ENCODE results near the gene TRIM44.

Gene TRIM44

DNA sequence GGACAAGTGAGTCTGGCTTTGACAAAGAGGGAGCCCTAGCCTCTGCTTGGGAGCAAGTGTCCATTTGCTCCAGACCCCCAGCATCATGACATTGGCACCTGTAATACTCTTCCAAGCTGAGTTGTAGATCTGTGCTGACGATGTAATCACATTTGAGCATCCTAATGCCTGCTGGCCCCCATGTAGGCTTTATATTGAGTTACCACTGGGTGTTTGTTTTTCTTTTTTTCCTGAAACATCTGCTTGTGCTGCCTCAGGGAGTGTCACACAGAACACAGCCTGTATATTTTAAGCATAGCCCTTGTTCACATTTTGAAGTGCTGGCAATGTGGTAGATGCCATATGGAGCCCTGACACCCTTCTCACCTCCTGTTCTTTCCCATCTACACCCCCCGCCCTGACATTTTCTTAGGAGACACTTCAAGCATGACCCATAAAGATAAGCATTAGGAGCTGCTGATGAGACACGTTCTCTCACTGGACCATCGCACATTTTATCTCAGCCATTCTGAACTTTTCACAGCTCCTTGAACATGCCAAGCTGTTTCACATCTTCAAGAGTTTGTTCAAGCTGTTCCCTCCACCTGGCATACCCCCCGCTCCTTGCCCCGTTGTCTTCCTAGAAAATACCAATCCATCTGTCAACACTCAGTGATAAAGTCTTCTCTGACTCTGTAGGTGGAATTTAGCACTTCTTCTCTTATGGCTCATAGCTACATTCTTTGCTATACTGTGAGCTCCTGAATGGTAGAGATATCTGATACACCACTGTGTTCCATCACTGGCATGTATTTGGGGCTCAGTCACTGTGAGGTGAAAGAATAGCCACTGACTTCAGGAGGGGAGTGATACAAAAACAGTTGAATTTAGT is 128.7 kb downstream of the TRIM44 start:
- DNase-seq (ENCODE audit: low read depth): no peak

DNA sequence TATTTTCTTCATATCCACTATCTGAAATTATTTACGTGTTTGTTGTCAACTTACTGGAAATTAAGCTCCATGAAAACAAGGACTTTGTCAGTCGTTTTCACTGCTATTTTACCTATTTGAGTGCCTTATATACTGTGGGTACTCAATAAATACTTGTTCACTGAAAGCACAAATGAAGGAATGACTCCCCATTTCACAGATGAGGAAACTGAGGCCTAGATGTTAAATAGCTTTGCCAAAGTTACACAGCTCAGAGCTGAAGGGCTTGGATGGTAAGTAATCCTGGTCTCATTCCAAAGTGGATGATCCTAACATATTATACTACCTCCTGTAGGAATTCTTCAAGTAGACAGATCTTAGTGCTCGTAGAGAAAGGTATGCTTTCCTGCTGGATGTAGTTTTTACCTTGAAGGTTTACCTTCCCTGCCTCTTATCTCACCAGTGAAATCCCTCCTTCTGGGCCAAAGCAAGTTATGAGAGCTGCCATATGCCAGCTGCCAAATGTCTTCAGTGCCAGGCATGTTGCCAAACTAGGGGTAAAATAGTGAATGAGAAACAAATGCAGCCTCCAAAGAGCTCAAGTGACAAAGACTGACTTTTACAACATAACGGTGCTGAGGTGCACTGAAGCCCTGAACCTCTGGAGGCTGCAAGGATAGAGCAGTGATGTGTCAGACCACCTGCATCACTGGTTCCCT is 129.7 kb downstream of the TRIM44 start:
- no peak for DNase-seq (ENCODE audit: low read depth)

DNA sequence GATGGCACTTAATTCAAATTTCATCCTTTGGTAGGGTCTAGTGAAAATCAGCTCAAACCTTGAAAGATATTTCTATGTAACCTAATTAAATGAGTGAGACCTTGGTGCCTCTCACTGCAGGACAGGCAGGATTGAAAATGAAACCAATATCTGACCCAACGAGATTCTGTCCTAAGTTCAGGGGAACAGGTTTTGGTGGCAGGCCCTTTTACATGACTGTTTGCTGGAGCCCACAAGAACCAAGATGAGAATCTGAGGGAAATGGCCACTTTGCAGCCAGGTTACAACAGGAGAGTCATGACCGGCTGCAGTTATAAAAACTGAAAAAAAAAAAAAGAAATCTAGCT is 130.2 kb downstream of the TRIM44 start:
- DNase-seq (ENCODE audit: low read depth): no peak

DNA sequence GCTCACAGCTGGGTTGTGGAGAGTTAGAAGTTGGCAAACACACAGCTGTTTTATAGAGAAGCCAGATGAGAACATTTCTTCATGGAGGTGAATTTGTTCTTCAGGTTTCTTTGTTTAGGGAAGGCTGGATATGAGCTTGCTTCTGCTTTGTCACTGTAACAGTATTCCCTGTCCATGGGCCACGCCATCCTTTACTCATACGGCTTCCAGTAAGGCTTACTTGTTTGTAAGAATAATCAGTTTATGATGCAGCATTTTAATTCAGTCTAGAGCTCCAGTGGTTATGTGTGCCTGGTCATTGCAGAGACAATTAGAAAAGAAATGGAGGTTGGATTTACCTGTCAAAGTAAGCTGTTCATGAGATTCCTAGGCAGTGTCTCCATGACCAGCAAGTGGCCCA is 131.8 kb downstream of the TRIM44 start:
- DNase-seq (ENCODE audit: low read depth): no peak

DNA sequence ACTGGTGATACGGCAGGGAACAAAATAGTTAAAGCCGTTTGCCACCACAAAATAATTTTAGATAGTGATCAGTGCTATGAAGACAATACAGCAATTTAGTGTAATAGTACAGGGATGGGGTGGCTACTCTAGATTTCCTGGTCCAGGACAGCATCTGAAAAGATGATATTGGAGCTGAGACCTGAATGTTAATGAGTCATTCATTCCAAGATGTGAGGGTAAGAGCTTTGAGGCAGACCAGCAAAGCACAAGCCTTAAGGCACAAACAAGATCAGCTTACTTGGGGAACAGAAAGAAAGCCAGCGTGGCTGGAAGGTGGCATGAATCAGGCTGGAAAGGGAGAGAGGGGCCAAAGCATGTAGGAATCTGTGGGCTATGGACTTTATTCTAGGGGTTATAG is 132.3 kb downstream of the TRIM44 start:
- DNase-seq (ENCODE audit: low read depth): no peak

DNA sequence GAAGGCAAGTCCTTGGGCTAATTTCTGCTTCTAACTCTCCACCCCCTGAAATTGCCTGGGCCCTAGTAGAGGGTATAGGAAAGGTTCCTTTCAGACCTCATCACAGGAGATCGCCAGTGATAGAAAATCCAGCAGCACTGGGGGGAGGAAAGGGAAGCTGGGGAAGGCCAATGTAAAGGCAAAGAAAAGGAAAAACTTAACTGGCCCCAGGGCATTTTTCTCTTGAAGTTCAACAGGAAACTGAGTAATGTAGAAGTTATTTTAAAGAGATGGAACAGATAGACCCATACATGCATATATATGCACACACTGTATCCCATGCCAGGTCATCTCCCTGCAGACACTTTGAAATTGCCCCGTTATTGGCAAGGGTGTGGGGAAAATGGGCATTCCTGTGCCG is 134.0 kb downstream of the TRIM44 start:
- no peak for DNase-seq (ENCODE audit: low read depth)

DNA sequence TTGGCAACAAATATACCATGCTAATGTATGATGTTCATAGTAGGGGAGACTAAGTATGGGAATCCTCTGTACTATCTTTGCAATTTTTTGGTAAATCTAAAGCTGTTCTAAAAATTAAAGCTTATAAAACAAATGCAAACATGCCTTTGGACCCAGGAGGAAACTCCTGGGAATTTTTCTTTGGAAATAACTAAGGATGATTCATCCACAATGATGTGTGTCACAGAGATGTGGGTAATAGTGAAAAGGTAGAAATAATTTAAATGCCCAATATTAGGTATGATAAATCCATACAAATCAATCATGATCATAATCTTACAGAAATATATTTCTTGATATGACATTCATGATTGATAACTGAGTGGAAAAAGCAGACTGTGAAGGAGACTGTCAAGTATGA is 135.8 kb downstream of the TRIM44 start:
- DNase-seq (ENCODE audit: low read depth): no peak

DNA sequence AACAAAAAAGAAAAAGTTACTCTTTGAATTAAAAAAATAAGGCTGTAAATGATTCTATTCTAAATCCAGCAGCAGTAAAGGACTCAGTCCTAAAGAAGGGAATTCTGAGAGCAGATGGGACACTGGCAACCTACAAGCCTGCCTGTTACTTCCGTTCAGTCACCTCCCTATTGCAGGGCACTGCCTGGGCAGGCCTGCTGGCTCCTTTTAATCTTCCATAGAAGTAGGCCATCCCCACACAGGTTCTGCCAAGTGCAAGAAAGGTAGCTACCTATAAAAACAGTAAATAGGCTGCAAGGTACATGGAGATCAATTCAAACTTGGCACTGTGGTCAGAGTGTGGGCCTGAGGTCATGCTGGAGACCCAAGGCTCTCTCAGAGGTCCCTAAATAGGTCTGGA is 136.4 kb downstream of the TRIM44 start:
- no peak for DNase-seq (ENCODE audit: low read depth)

DNA sequence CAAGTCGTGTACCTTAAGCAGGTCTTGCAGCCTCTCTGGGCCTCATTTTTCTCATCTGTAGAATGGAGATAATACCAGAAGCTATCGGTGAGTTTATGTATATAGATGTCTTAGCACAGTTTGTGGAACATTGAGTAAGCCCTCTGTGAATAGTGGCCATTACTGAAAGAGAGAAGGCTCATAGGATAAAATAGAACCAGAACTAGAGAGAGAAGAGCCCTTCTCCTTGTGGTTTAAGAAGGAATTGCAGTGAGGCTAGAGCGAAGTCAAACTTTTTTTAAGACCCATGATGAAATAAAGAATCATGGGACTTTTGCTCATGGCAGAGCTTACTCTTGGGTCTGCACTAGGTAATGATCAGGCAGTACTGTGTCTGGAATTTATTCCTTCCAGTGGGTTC is 137.1 kb downstream of the TRIM44 start:
- no peak for DNase-seq (ENCODE audit: low read depth)

DNA sequence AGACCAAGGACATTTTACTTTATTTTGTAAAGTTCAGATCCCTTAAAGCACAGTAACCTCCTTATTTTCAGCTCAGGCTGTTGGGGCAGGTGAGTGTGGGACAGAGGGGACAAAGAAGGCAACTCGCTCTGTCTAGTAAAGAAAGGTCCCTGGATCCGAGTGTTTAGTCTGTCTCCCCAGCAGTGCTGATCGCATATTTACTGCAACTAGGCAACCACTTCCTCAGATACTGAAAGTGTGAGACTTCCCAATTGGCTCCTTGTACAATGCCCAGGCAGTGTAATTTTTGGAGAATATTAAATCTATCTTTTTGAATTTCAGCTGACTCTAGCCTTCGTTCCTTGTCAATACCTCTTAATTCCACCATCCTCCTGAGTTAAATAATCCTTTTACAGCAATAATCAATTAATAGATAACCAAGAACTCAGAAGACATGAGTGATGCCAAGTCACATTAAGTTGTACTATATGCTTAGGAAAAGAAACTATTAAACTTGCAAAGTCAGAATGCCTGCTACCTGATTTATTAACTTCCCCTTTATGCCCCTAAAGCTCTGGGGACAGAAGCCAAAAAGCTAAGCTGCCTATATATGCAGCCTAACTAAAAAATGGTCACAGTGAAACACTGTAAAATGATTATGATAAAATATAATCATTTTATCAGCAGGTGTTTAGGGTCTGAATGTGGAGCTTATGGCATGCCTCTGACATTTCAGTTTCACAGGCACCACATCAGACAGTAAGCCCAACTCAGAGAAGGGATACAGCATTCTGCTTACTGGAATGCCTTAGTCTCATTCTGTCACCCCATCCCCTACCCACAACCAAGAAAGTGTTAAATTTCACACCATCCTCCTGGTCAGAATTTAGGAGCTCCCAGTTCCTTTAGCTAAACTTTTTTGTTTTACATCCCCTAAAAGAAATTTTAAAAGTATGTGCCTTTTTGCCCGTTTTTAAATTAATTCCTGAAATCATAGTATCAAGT is 138.7 kb downstream of the TRIM44 start:
- DNase-seq (ENCODE audit: low read depth): no peak

DNA sequence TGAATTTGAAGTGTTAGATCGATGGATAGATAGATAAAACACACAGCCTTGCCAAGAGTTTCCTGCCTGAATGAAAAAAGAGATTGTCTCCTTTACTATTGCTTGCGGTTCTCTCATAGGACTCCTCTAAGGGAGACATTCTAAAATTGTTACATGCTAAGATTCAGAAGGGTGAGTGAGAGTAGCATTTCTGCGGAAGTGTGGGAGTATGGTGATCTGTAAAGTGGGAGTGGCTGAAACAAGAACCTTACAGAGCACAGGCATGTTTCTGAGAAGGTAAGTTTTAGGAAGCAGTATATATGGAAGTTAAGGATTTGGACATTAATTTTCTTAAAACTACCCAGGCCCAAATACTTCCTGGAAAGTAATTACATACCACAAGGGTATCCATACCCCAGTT is 139.6 kb downstream of the TRIM44 start:
- DNase-seq (ENCODE audit: low read depth): no peak

DNA sequence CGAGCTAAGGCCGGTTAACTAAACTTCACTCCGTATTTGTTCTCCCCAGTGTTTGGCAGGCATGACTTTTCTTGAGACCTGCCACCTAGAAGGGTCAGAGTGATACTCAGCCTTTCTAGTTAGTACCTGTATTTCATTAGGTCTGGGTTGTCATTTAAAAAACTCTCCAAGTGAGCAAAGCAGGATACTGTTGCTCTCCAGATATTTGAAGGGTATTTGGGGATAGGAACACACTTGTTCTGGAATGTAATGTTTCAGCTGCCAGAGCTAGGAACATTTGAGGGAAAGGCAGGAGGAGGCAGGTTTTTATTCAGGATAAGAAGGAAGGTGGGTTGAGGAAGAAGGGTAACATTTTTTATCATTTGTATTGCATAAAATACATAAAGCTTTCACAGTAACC is 140.1 kb downstream of the TRIM44 start:
- no peak for DNase-seq (ENCODE audit: low read depth)

DNA sequence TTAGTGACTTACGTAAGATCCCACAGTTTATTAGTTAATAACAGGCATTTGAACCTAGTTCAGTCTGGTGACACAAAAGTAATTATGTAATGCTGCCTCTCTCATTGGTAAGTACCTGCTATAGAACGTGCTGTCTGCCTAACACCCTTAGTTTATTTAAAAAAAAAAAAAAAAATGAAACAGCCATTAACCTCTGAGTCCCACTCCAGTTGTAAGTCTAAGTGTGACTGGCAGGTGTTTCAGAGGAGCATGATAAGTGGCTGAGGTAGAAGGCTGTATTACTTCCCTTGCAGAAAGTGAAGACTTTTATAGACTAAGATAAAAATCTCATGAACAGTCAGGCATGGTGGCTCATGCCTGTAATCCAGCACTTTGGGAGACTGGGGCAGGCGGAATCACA is 140.5 kb downstream of the TRIM44 start:
- no peak for DNase-seq (ENCODE audit: low read depth)

DNA sequence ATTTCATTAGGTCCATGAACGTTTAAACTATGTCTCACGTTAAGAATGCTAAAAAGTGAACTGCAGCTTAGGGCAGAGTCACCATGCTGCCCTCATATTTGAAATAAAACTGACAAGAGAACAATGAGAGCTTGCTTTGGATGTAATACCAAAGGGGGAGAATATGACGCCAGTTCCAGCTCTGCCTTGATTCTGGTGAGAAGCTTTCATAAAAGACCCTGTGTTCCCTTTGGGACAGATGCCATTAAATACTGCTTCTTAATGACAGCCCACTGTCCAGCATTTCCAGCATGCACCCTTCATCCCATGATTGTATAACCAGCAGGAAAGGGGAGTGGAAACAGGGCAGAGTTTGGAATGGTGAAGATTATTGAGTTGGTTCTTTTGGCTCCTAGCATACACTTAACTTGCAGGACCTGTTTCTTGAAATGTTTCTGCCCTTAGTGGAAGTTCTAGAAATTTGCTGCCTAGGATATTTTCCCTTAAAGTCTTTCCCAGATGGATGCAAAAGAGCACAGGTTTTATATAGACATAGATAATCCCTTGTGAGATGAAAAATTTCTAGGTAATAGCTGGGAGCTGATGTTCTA is 142.0 kb downstream of the TRIM44 start:
- no peak for DNase-seq (ENCODE audit: low read depth)

DNA sequence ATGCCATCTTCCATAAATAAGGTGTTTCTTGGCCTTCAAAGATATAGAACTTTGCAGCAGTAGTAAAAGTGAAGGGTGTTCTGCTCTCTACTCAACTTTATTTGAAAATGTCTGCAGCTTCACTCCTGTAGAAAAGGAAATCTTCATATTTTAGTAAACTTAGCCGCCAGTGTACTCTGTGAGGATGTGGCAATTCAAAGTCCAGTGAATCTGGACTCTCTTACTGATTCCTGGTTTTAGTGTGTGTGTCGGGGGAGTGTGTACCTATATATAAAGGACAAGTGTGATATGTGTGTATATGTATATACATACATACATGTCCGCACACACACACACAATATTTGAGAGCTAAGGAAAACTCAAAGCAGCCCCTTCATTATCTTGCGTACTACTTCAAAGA is 147.0 kb downstream of the TRIM44 start:
- DNase-seq (ENCODE audit: low read depth): no peak

DNA sequence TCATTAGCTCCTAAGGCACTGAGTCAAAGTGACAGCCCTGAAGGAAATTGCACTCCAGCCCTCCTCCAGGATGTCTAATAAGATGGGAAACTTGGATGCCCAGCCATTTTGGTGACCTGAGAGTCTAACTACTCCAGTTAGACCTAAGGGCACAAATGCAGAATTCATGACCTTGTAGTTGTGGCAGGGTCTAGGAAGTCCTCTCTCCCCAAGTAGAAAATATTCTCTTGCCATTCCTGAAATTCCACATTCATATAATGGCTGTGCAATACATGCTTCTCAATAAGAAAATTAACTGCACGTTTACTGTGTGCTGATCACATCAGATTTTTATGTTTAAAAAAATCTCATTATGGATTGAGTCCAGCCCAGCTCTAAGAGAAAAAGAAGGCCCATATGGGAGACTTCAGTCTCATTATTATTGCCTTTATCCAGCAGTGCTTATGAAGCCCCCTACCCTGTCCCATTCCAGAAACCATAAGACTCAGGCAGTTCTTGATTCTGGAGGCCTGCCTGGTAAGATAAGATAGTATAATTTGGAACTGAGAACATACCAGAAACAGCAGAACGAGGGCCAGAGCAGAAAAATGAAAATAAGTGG is 147.6 kb downstream of the TRIM44 start:
- no peak for DNase-seq (ENCODE audit: low read depth)

DNA sequence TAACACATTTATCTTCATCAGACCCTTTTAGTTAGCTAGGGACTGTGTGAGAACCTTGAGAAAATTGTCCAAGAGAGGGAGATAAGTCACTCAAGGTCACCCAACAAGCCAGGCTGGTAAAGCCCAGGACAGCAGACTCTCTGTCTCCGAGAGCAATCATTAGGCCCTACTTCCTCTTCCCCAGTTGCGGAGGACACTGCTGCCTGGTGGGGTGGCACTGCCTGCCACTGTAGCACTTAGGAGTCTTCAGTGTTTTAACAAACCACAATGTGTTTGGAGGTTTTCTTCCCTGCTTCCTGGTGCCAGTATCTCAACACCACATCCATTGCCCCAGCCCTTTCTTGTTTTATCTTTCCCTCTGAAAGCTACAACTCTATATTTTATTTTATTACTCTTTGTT is 149.2 kb downstream of the TRIM44 start:
- no peak for DNase-seq (ENCODE audit: low read depth)

DNA sequence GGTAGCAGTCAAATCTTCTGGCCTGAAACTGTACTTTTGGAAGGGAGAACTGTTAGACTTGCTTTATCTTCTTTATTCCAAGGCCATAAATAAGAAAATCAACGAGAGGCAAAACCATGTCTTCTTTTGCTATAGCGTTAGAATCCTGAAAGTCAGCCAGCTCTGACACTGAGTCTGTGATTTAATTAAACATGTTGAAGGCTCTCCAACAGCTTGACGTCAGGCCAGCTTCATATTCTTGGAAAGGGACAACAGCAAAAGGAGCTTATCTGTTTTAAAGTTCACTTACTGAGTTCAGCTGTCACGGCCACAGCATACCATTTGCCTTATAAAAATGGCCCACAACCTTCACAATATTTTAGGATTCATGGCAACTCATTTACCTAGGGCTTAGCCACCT is 150.3 kb downstream of the TRIM44 start:
- DNase-seq (ENCODE audit: low read depth): no peak

DNA sequence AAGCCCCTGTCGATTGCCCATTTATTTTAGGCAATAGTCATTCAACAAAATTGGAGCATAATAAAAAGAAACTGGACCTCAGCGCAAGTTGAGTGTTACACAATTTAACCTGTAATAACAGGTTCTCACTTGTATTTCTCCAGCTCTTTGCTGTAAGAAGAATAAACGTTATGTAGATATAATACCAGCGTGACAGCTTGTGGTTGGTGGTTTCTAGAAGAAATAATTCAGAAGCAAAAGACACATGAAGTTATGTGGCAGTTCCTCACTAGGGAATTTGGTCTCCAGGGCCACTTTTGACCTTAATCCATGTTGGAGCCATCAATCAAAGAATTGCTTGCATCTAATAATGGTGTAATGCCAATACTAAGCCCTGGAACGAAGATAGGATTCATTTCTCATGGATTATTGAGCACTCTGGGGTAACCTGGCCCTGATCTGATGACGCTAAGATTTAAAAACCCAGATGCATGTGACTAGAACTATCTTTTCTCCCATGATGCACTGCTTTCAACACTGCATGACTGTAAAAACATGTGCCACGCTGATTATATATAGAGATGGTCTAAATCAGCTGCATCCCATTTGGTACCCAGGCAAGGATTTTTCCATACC is 151.6 kb downstream of the TRIM44 start:
- DNase-seq (ENCODE audit: low read depth): no peak

DNA sequence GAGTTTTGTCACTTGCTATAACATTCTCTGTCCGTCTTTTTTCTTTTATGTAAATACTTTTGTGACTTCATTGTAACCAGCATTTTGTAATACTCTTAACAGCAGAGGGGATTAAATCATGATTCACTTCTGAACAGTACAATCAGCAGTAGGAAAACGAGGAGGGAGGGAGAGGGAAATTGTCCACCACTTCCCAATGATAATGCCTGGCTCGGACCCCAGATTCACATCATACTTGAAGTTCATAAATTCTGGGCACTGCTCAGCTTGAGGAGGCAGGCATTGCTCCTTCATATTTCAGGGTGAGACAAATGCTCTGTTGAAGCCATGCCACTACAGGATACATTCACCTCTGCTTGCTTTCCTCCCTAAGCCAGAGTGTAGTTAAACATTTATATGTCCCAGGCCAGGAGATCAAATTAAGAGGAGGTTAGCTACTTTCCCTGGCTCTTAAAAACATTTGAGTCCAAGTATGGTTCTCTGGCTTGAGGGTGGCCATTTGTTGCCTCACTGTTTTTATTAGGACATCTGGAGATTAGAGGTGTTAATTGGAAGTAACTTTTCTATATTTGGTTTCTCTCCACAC is 152.2 kb downstream of the TRIM44 start:
- no peak for DNase-seq (ENCODE audit: low read depth)
